ENCODE data around the gene SH3GLB1.

The SH3GLB1 gene

GRCh38 chr1:86739648-86740509, 35.5 kb downstream of the SH3GLB1 start:
- DNase-seq = no peak

GRCh38 chr1:86741947-86742572, 37.7 kb downstream of the SH3GLB1 start:
- no peak for DNase-seq

GRCh38 chr1:86747304-86747703, 42.9 kb downstream of the SH3GLB1 start:
- no peak for DNase-seq

GRCh38 chr1:86748622-86749373, 44.4 kb downstream of the SH3GLB1 start:
- no peak for DNase-seq

- DNase-seq = no peak
Measured at GRCh38 chr1:86750076-86750475, 45.7 kb downstream of the SH3GLB1 start.

- DNase-seq = no peak
Measured at GRCh38 chr1:86750530-86750929, 46.2 kb downstream of the SH3GLB1 start.

GRCh38 chr1:86751923-86752322, 47.5 kb downstream of the SH3GLB1 start:
- DNase-seq = no peak

GRCh38 chr1:86753700-86754099, 49.3 kb downstream of the SH3GLB1 start:
- DNase-seq = no peak

- no peak for DNase-seq
Measured at GRCh38 chr1:86754265-86754974, 50.0 kb downstream of the SH3GLB1 start.

GRCh38 chr1:86756062-86756406, 51.7 kb downstream of the SH3GLB1 start:
- DNase-seq = no peak

- no peak for DNase-seq
Measured at GRCh38 chr1:86757272-86757984, 53.1 kb downstream of the SH3GLB1 start.

- no peak for DNase-seq
Measured at GRCh38 chr1:86758570-86758969, 54.2 kb downstream of the SH3GLB1 start.

GRCh38 chr1:86760199-86760598, 55.8 kb downstream of the SH3GLB1 start:
- no peak for DNase-seq

GRCh38 chr1:86762336-86762735, 58.0 kb downstream of the SH3GLB1 start:
- no peak for DNase-seq

- no peak for DNase-seq
Measured at GRCh38 chr1:86764523-86764922, 60.1 kb downstream of the SH3GLB1 start.

- DNase-seq = no peak
Measured at GRCh38 chr1:86765073-86765472, 60.7 kb downstream of the SH3GLB1 start.

GRCh38 chr1:86765674-86766073, 61.3 kb downstream of the SH3GLB1 start:
- DNase-seq = no peak

GRCh38 chr1:86768554-86768953, 64.2 kb downstream of the SH3GLB1 start:
- no peak for DNase-seq

GRCh38 chr1:86769065-86769464, 64.7 kb downstream of the SH3GLB1 start:
- DNase-seq = no peak

- no peak for DNase-seq
Measured at GRCh38 chr1:86773341-86774288, 69.2 kb downstream of the SH3GLB1 start.

All from cerebellar nuclear complex (tissue), 1 donor.